Peyer's patch (tissue), 4 donors: ENCODE measurements around the gene MGMT.

Experiments used
- POLR2A ChIP-seq, 2 donors: fragments of 450-650 bp; IDR thresholded peaks; one replicate each; pipeline ENCODE4 v1.5.1; 2017; ENCODE audit warnings: antibody characterized with exemption in 2 of 2, mild to moderate bottlenecking in 2 of 2, moderate library complexity in 2 of 2
- TF ChIP-seq, protein P1 (sequence below), 6 experiments: fragments of 450-650 bp in 4 of 6; fragments of 200-600 bp in 2 of 6; sonication (generic) in 1 of 6; IDR thresholded peaks; one replicate each; pipeline ENCODE4 v1.5.1; 2017 to 2019; ENCODE audit warnings: antibody characterized with exemption in 6 of 6, mild to moderate bottlenecking in 3 of 6, moderate library complexity in 1 of 6

DNA sequence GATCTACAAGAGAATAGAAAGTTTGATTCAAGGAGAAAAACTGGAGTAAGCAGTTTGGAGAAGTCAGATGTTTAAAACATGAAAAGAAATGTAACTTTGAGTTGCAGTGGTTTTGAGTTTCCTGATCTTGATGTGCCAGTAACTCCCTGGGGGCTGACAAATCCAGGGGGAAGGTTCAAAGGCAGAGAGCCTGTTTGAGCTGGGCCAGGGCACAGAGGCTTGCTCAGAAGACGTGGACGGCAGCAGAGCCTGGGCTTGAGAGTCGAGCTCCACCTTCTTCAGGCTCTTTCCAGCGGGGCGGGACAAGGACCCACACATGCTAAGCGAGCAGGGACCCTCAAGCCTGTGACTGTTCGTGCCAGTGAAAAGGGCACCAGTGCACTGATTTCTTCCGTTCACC is 176.2 kb downstream of the MGMT start:
- no peak for TF ChIP-seq POLR2A (IDR thresholded peaks at IDR 0.05)
- TF ChIP-seq, protein P1, sequence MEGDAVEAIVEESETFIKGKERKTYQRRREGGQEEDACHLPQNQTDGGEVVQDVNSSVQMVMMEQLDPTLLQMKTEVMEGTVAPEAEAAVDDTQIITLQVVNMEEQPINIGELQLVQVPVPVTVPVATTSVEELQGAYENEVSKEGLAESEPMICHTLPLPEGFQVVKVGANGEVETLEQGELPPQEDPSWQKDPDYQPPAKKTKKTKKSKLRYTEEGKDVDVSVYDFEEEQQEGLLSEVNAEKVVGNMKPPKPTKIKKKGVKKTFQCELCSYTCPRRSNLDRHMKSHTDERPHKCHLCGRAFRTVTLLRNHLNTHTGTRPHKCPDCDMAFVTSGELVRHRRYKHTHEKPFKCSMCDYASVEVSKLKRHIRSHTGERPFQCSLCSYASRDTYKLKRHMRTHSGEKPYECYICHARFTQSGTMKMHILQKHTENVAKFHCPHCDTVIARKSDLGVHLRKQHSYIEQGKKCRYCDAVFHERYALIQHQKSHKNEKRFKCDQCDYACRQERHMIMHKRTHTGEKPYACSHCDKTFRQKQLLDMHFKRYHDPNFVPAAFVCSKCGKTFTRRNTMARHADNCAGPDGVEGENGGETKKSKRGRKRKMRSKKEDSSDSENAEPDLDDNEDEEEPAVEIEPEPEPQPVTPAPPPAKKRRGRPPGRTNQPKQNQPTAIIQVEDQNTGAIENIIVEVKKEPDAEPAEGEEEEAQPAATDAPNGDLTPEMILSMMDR (IDR thresholded peaks at IDR 0.05): no peak
